Urothelium cell line (cell line): ENCODE results near the gene SLC1A7.
A peak's percentile ranks its signal among the peaks of the same experiment; 100 is the strongest.

ENCODE experiments used
- DNase-seq: peaks from one replicate; pipeline ENCODE4 v3.0.0; 2011; ENCODE audit warnings: low spot score, mixed read lengths
- FAIRE-seq: peaks from 2 replicates; lab custom pipeline; 2011; peaks lifted over from hg19 to GRCh38; lab: Jason Lieb, UNC

Gene SLC1A7

GRCh38 chr1:53117836-53118235 lies 24.6 kb downstream of the SLC1A7 start:
- DNase-seq, result no peak
- FAIRE-seq, result no peak

DNA sequence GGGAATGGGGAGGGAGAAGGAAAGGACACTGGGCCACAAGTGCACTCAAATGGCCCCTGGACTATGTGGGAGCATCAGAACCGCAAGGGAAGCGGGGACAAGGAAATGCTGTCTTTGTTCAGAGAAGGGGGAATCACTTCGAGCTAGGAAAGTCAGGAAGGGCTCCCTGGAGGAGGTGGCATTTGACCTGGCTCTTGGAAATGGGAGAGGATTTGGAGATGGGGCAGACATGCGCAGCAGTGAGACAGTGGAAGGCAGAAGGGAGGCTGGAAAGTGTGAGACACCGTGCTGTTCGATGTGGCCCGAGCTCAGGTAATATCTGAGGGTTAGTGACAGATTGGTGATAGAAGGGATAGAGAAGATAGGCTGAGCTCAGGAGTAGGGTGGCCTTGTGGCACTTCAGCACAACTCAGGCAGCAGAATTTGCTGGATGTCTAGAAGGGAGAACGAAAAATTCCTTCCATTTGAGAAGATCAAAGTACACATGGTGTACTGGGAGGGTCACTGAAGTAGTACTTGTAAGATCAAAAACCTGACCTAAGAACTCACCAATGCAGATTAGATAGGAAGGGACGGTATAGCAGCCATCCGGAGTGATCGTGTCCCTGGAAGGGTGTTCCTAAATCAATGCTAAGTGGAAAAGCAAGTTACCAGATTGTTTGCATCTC lies 25.4 kb downstream of the SLC1A7 start:
- DNase-seq (no peak), FAIRE-seq (no peak)

- DNase-seq (no peak), FAIRE-seq (no peak)
These were observed 26.1 kb downstream of the SLC1A7 start for GRCh38 chr1:53116307-53116810.

GRCh38 chr1:53115403-53116306 lies 26.8 kb downstream of the SLC1A7 start:
- FAIRE-seq (no peak), DNase-seq (no peak)

DNA sequence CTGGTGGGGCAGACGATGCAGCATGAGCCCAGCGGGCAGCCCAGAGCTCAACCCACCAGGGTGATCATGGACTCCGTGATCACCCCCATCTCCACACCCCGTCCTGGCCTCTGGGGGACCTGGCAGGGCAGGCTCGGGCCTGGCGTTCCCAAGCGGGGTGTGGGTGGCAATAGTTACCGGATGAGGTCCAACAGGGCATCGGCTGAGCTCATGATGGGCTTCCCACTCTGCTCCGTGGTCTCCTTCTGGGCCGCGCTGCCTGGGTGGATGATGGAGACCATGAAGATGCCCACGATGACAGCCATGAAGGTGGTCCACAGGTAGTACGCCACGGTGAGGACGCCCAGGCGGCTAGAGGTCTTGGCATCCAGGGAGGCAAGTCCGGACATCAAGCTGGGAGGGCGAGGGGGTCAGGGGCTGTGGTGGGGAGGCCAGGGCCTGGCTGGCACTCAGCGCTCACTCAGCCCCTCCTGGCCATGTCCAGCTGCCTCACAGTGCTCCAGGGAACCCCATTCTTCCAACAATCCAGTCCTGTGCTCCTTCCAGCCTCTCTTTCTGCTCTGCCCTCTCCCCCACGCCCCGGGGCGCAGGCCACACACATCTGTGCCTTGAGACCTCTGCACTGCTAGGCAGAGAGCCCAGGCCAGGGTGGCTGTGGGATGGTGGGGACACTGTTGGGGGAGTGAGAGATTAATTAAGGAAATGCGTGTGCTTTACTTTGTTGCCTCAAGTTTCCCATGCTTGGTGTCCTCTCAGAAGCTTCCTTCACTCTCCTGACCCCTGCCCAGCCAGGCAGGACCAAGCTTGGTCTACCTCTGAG lies 27.6 kb downstream of the SLC1A7 start:
- DNase-seq (no peak), FAIRE-seq (no peak)

GRCh38 chr1:53114090-53114489 lies 28.3 kb downstream of the SLC1A7 start:
- DNase-seq (no peak), FAIRE-seq (no peak)

DNA sequence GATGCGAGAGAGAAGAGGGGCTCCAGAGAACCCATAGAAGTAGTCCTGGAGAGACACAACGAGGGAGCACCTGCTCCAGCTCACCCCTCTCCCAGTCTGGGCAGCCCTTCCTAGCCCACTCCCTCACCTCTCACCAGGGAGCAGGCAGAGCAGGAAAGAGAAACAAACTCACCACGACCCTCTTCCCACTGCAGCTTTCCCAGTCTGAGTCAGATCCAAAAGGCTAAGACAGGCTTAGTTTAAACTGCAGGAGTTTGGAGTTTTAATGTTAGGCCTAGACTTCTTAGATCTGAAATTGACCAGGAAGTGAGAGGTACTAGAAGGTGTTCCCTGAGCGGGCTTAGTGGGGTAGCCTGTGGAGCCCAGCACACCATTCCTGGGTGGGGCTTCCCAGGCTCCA lies 29.6 kb downstream of the SLC1A7 start:
- DNase-seq (no peak), FAIRE-seq (no peak)

- DNase-seq (peak; percentile 39), FAIRE-seq (no peak)
These were observed 30.1 kb downstream of the SLC1A7 start for GRCh38 chr1:53112271-53112774.

DNA sequence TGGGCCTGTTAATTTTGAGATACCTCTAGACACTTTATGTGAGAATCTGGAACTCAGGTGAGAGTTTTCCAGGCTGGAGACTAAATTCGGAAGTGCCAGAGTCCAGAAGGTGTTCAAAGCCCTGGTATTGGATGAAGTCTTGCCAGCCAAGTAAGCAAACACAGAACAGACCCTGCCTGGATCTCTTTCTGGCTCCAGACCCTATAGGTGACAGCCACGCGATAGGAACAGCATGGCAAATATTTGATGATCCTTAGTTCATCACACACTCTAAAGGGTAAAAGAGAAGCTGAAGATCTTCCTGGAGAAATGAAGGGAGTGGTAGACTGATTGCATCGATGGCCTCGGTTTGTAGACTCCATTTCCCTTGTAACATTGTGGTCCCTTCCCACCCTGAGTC lies 30.7 kb downstream of the SLC1A7 start:
- DNase-seq (no peak), FAIRE-seq (no peak)

DNA sequence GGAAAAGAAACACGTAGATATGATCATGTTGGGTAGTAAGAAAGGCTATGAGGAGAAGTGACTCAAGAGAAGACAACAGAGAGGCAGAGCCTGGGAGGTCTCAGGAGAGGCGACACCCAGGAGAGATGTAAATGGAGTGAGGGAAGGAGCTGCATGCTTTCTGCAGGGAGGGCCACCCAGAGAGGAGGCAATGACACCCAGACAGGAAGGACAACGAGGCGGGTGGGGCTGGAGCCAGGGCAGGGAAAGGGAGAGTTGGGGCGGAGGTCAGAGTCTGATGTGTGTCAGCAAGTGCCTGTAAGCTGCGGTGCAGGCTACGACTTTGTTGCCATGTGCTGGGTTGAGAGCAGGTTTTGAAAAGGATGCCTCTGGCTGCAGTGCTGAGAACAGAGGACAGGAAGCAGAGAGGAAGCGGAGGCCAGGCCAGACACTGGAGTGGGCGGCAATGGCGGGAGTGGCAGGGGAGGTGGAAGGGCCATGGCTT lies 31.3 kb downstream of the SLC1A7 start:
- DNase-seq (peak; percentile 21), FAIRE-seq (no peak)

DNA sequence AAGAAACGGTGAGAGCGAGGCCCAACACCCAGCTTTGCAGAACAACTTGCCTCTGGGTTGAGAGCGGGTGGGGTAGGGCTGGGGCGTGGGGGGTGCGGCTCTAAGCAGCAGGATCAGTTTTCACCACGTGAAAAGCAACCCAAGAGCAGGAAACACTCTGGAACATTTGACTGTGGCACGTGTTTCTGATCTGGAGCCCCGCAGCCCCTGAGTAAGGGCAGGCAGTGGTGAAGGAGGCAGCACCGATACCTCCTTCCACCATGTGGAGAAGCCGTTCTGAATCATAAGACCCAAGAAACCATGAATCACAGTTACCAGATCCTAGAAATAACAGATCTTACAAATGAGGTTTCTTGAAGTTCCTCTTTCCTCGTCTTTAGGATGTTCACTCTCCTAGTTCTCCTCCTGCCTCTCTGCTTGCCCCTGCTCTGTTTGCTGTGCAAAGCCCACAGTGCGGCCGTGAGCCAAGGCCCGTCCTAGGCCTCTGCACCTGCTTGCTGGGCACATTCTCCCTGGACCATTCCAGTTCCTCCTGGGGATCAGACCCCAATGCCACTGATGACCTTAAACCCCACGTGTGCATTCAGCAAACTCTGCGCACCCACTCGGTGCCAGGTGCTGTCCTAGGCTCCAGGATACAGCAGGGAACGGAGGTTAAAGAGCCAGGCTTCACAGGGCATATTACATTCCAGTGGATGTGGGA lies 31.9 kb downstream of the SLC1A7 start:
- DNase-seq (no peak), FAIRE-seq (no peak)

- no peak for FAIRE-seq
- no peak for DNase-seq
These were observed 33.5 kb downstream of the SLC1A7 start for GRCh38 chr1:53108646-53109580.

GRCh38 chr1:53107570-53108322 lies 34.7 kb downstream of the SLC1A7 start:
- peak; percentile 57 for DNase-seq
- FAIRE-seq, result no peak

DNA sequence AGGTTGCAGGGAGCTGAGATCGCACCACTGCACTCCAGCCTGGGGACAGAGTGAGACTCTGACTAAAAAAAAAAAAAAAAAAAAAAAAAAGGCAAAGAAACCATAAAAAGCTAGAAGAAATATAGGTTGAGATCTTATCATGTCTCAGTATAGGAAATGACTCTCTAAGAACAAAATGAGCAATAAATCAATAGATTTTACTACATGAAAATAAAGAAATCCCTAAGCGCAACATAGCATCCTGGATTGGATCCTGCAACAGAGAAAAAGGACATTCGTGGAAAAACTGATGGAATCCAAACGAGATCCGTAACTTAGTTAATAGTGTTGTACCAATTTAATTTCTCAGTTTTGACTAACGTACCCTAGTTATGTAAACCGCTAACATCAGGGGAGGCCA lies 35.3 kb downstream of the SLC1A7 start:
- DNase-seq (no peak), FAIRE-seq (no peak)

- DNase-seq (no peak), FAIRE-seq (no peak)
These were observed 38.0 kb downstream of the SLC1A7 start for GRCh38 chr1:53104289-53104913.

DNA sequence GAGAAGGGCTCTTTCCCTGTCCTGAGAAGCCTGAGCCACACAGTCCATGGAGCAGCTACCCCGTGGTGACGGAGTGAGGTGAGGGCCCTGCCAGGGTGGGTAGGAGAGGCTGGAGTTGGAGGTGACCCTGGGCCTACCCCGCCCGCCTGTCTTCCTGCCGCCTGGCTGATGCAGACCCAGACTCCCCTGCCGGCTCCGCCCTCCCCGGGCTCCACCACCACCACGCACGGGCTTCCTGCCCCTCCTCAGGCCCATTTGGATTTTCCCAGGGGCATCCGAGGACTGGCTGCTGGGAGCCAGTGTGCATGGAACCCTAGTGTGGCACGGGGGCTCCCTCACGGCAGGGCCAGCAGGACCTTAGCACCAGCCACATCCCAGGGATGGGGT lies 47.9 kb downstream of the SLC1A7 start:
- no peak for DNase-seq
- no peak for FAIRE-seq

DNA sequence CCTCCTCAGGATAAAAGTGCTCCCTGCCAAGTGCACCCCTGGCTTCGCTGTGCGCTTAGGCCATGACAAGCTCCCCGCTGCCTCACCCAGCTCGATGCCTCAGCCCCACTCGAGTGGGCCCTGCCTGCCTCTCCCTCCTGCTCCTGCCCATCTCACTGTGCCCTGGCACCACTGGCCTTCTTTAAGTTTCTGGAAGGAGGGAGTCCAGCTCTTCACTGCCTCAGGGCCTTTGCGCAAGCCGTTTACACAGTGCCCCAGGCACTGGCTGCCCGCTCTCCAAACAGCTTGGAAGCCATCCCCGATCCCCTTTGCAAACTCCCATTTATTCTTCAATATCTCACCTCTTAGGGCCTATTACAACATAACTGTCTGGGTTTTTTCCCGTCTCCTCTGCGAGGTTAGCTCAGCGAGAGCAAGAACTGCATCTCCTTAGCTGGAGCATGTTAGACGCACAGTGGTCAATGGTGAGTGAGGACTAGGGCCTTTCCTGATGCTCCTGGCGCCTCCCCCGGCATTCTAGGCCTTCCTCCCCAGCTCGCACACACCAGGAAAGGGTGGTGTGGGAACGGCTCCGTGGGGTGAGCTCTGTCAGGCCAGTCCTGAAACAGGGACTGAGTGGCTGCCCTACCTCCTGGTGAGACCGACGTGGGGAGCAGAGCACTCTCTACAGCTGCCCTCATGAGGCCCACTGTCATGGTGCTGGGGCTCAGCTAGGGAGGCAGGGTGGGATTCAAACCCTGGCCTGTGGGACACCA lies 48.5 kb downstream of the SLC1A7 start:
- DNase-seq (no peak), FAIRE-seq (no peak)
